Measurements from ENCODE around the gene ANKRD29.
"Not testable (repeated sequence)": the region's sequence is repeated elsewhere in the genome, so short reads cannot be mapped to it uniquely, and the experiment has no call there.

The ANKRD29 gene

GRCh38 chr18:23557511-23557910, 105.2 kb downstream of the ANKRD29 start:
- not testable (repeated sequence) for DNase-seq (ENCODE audit: low read depth)

GRCh38 chr18:23556145-23556780, 106.4 kb downstream of the ANKRD29 start:
- DNase-seq (ENCODE audit: low read depth): no peak

DNA sequence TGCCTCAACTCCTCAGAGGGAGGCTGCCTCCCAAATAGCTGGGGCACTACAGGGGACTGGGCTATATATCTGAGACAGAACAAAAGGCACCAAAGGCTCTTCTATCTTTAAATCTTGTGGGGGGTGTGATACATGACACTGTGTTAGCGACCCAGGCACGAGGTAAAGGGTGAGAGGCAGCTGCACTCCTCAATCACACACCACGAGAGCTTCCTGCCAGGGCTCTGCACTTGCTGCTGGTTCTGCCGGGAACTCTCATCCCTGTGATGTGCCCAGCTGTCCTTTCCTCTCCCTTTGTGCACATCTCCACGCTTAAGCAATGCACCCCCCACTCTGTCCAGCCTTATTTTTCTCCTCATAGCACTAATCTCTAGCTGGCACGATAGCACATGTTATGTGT, 108.8 kb downstream of the ANKRD29 start:
- no peak for DNase-seq (ENCODE audit: low read depth)

GRCh38 chr18:23552505-23552904, 110.2 kb downstream of the ANKRD29 start:
- DNase-seq (ENCODE audit: low read depth): no peak

- no peak for DNase-seq (ENCODE audit: low read depth)
Observed at GRCh38 chr18:23551978-23552377, 110.7 kb downstream of the ANKRD29 start.

GRCh38 chr18:23550898-23551297, 111.8 kb downstream of the ANKRD29 start:
- DNase-seq (ENCODE audit: low read depth): no peak

Measured in stimulated activated CD4-positive, alpha-beta T cell treated with anti-CD3 and anti-CD28 coated beads, Interleukin-2, amount 100 ng/mL, for 4 hours (primary cell).